Measurements from ENCODE around the gene LTO1.

The LTO1 gene

DNA sequence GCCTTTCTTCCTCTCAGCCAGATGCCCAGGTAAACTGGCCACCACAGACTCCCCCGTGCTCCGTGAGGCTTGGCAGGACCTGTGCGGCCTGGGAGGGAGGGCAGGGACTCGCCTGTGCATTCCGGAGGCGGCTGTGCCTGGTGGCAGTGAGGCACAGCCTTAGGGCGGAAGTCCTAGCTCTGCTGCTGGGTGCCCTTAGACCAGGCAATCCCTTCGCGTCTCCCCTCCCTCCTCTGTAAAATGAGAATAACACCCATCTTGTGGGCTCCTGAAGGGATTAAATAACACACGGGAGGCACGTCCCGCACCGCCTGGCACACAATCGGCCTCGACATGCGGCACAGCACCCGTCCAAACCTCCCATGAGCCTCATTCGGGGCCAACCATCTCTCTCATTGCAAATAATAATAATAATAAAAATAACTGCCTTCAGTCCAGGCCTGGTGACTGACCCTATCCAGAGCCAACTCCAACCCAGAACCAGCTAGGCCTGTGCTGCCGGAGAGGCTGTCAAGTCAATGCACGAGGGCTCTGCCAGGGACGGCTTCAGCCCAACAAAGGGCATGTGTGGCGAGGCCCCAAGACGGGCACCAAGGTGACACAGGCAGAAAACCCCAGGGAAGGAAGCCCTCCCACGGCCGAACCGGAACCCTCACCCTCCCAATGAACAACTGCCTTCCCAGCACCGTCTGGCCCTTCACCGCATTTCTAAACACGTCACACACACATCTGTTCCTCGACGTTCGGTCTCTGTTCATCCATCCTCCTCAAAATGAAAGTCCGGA, 8.2 kb downstream of the LTO1 start:
- Histone ChIP-seq H3K4me3 (ENCODE audit: insufficient read length, low read depth) (no peak overlapping the region), H3K9ac (ENCODE audit: insufficient read length, low read depth) (no peak overlapping the region), H3K36me3 (ENCODE audit: insufficient read depth, insufficient read length, low read length) (peaks cover 87% of the 10 kb centered on the region), H3K27me3 (ENCODE audit: insufficient read depth, insufficient read length) (no peaks in the 10 kb centered on the region), H3K9me3 (ENCODE audit: insufficient read depth, low read length) (no peaks in the 10 kb centered on the region), H3K4me1 (ENCODE audit: insufficient read depth, insufficient read length) (peaks cover 8% of the 10 kb centered on the region)
- TF ChIP-seq YY1 (IDR thresholded peaks at IDR 0.05; ENCODE audit: insufficient read depth, insufficient read length) (no peak), SUZ12 (IDR thresholded peaks at IDR 0.05; ENCODE audit: extremely low read depth, insufficient read depth, insufficient read length) (no peak), ZNF274 (IDR thresholded peaks at IDR 0.05; ENCODE audit: low read depth, low read length) (no peak)
- DNase-seq (ENCODE audit: low read depth, low spot score), result no peak

DNA sequence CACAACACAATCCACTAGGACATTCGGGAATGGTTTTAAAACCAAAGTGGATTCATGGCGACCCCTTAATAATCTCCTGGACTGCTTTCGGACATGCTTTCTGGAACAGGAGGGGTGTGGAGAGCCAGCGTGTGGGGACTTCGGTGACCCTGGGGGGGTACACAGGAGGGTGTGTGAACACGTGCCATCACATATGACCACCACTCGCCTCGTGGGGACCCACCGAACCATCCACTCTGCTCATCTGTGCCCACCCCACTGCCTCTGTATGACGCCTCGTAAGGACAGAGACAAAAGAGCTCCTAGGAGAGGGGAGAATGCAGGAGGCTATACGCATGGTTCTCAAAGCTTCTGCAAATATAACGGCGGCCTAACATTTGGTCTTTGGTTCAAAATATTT, 8.9 kb downstream of the LTO1 start:
- DNase-seq (ENCODE audit: low read depth, low spot score), result no peak
- no peaks in the 10 kb centered on the region for H3K9me3 ChIP-seq (ENCODE audit: insufficient read depth, low read length)
- H3K27me3 ChIP-seq (ENCODE audit: insufficient read depth, insufficient read length), result no peaks in the 10 kb centered on the region
- H3K36me3 ChIP-seq (ENCODE audit: insufficient read depth, insufficient read length, low read length), result peaks cover 83% of the 10 kb centered on the region
- H3K4me1 ChIP-seq (ENCODE audit: insufficient read depth, insufficient read length), result peaks cover 8% of the 10 kb centered on the region
- H3K9ac ChIP-seq (ENCODE audit: insufficient read length, low read depth), result no peak overlapping the region
- H3K4me3 ChIP-seq (ENCODE audit: insufficient read length, low read depth), result no peak overlapping the region
- TF ChIP-seq SUZ12 (IDR thresholded peaks at IDR 0.05; ENCODE audit: extremely low read depth, insufficient read depth, insufficient read length), result no peak
- TF ChIP-seq YY1 (IDR thresholded peaks at IDR 0.05; ENCODE audit: insufficient read depth, insufficient read length), result no peak

DNA sequence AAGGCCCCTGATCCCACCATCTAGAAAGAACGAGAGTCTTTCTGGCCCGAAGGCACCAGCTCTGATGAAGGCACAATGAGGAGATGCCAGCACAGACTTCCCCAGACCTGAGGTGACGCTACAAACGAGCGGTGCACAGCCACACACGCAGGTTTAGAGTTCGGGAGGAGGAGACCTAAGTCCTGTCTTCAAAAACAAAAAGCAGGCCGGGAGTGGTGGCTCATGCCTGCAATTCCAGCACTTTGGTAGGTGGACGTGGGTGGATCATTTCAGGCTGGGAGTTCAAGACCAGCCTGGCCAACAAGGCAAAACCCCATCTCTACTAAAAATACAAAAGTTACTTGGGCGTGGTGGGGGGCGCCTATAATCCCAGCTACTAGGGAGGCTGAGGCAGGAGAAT, 9.5 kb downstream of the LTO1 start:
- no peaks in the 10 kb centered on the region for H3K9me3 ChIP-seq (ENCODE audit: insufficient read depth, low read length)
- DNase-seq (ENCODE audit: low read depth, low spot score), result no peak
- H3K4me1 ChIP-seq (ENCODE audit: insufficient read depth, insufficient read length), result peaks cover 10% of the 10 kb centered on the region
- no peak for TF ChIP-seq ZNF274 (IDR thresholded peaks at IDR 0.05; ENCODE audit: low read depth, low read length)
- TF ChIP-seq SUZ12 (IDR thresholded peaks at IDR 0.05; ENCODE audit: extremely low read depth, insufficient read depth, insufficient read length), result no peak
- TF ChIP-seq YY1 (IDR thresholded peaks at IDR 0.05; ENCODE audit: insufficient read depth, insufficient read length), result no peak
- no peak overlapping the region for H3K4me3 ChIP-seq (ENCODE audit: insufficient read length, low read depth)
- no peak overlapping the region for H3K9ac ChIP-seq (ENCODE audit: insufficient read length, low read depth)
- H3K27me3 ChIP-seq (ENCODE audit: insufficient read depth, insufficient read length), result no peaks in the 10 kb centered on the region
- peaks cover 83% of the 10 kb centered on the region for H3K36me3 ChIP-seq (ENCODE audit: insufficient read depth, insufficient read length, low read length)

DNA sequence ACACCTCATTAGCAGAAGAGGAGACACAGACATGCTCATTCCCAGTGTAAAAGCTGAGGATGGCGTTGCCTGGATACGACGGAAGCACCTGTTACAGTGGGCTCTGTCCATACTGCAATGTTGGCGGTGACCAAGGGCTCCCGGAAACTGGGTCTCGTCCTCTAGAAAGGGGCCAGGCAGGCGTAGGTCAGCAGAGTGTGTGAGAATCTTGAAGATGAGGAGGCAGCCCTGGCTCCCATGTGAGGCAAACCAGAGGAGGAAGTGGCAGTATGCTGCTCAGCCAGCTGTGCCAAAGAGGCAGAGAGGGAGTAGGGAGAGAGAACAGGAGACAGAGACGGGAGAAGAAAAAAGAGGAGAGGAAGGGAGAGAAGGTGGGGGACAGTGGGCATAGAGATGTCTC, 10.3 kb downstream of the LTO1 start:
- no peaks in the 10 kb centered on the region for H3K9me3 ChIP-seq (ENCODE audit: insufficient read depth, low read length)
- no peak overlapping the region for H3K9ac ChIP-seq (ENCODE audit: insufficient read length, low read depth)
- no peak for DNase-seq (ENCODE audit: low read depth, low spot score)

DNA sequence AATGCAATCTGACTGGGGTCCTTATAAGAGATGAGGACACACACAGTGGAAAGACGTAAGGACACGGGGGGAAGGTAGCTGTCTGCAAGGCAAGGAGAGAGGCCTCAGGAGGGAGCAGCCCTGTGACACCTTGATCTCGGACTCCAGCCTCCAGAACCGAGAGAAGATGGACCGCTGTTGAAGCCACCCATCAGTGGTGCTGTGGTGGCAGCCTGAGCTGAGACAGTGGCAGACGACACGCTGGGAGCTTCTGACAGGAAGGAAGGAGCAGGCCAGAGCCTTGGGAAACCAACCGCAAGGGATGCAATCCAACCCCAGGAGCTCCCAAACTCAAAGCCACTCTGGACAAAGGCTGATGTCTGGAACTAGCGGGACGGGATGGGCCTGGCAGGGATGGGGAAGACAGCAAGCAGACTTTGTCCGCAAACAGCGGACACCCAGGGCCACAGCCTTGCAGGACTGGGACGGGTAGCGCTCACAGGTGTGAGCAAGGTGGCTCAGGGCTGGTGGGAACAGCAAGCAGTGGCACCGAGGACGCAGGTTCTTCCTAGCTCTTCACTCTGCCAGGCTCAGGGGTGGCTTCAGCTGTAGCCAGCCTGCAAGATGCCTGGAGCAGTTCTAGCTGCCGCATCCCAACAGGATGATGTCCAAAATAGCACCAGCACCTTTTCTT, 10.9 kb downstream of the LTO1 start:
- Histone ChIP-seq H3K27me3 (ENCODE audit: insufficient read depth, insufficient read length) (no peaks in the 10 kb centered on the region), H3K36me3 (ENCODE audit: insufficient read depth, insufficient read length, low read length) (peaks cover 69% of the 10 kb centered on the region), H3K4me3 (ENCODE audit: insufficient read length, low read depth) (no peak overlapping the region), H3K9me3 (ENCODE audit: insufficient read depth, low read length) (no peaks in the 10 kb centered on the region), H3K9ac (ENCODE audit: insufficient read length, low read depth) (no peak overlapping the region), H3K4me1 (ENCODE audit: insufficient read depth, insufficient read length) (peaks cover 9% of the 10 kb centered on the region)
- no peak for TF ChIP-seq SUZ12 (IDR thresholded peaks at IDR 0.05; ENCODE audit: extremely low read depth, insufficient read depth, insufficient read length)
- TF ChIP-seq YY1 (IDR thresholded peaks at IDR 0.05; ENCODE audit: insufficient read depth, insufficient read length), result no peak
- no peak for TF ChIP-seq ZNF274 (IDR thresholded peaks at IDR 0.05; ENCODE audit: low read depth, low read length)
- no peak for DNase-seq (ENCODE audit: low read depth, low spot score)

More for the DNA sequence above, 10.3 kb downstream of the LTO1 start:
- H3K4me1 ChIP-seq (ENCODE audit: insufficient read depth, insufficient read length), result peaks cover 8% of the 10 kb centered on the region
- H3K36me3 ChIP-seq (ENCODE audit: insufficient read depth, insufficient read length, low read length), result peaks cover 76% of the 10 kb centered on the region
- H3K27me3 ChIP-seq (ENCODE audit: insufficient read depth, insufficient read length), result no peaks in the 10 kb centered on the region
- no peak for TF ChIP-seq SUZ12 (IDR thresholded peaks at IDR 0.05; ENCODE audit: extremely low read depth, insufficient read depth, insufficient read length)
- no peak for TF ChIP-seq YY1 (IDR thresholded peaks at IDR 0.05; ENCODE audit: insufficient read depth, insufficient read length)
- no peak for TF ChIP-seq ZNF274 (IDR thresholded peaks at IDR 0.05; ENCODE audit: low read depth, low read length)
- no peak overlapping the region for H3K4me3 ChIP-seq (ENCODE audit: insufficient read length, low read depth)

DNA sequence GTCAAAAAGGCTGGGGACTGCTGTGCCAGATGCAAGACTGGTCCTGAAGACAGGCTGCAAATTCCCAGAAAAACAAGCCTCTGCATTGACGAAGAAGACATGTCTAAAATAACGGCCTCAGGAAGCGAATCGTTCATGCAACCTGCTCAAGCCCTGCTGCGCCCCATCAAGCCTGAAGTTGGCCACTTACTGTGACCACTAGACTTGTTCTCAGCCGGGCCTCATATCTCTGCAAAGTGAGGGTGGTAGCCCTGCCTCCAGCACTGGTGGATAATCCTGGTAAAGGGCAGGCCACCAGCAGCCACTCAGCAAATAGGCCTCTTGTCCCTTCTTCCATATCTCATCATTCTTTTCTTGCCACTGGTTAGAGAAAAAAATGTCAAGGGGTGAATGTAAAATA, 11.8 kb downstream of the LTO1 start:
- Histone ChIP-seq H3K36me3 (ENCODE audit: insufficient read depth, insufficient read length, low read length) (peaks cover 63% of the 10 kb centered on the region), H3K27me3 (ENCODE audit: insufficient read depth, insufficient read length) (no peaks in the 10 kb centered on the region), H3K9me3 (ENCODE audit: insufficient read depth, low read length) (no peaks in the 10 kb centered on the region), H3K4me1 (ENCODE audit: insufficient read depth, insufficient read length) (peaks cover 17% of the 10 kb centered on the region), H3K4me3 (ENCODE audit: insufficient read length, low read depth) (no peak overlapping the region), H3K9ac (ENCODE audit: insufficient read length, low read depth) (no peak overlapping the region)
- DNase-seq (ENCODE audit: low read depth, low spot score), result no peak
- TF ChIP-seq YY1 (IDR thresholded peaks at IDR 0.05; ENCODE audit: insufficient read depth, insufficient read length) (no peak), ZNF274 (IDR thresholded peaks at IDR 0.05; ENCODE audit: low read depth, low read length) (no peak), SUZ12 (IDR thresholded peaks at IDR 0.05; ENCODE audit: extremely low read depth, insufficient read depth, insufficient read length) (no peak)

DNA sequence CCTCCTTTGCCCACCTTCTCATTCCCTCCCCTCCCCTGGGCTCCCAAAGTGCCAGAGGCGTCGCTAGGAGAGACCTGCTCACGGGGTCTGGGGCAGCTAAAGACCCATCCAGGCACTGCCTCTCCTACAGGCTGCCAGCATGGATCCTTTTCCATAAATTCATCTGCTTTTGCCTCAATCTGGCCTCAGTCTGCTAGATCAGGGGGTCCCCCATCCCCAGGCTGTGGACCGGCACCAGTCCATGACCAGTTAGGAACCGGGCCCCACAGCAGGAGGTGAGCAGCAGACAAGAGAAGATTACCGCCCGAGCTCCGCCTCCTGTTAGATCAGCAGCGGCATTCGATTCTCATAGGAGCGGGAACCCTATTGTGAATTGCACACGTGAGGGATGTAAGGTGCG, 12.3 kb downstream of the LTO1 start:
- Histone ChIP-seq H3K4me3 (ENCODE audit: insufficient read length, low read depth) (no peak overlapping the region), H3K9me3 (ENCODE audit: insufficient read depth, low read length) (no peaks in the 10 kb centered on the region), H3K9ac (ENCODE audit: insufficient read length, low read depth) (no peak overlapping the region), H3K27me3 (ENCODE audit: insufficient read depth, insufficient read length) (no peaks in the 10 kb centered on the region), H3K36me3 (ENCODE audit: insufficient read depth, insufficient read length, low read length) (peaks cover 58% of the 10 kb centered on the region), H3K4me1 (ENCODE audit: insufficient read depth, insufficient read length) (peaks cover 17% of the 10 kb centered on the region)
- DNase-seq (ENCODE audit: low read depth, low spot score), result no peak
- TF ChIP-seq YY1 (IDR thresholded peaks at IDR 0.05; ENCODE audit: insufficient read depth, insufficient read length) (no peak), SUZ12 (IDR thresholded peaks at IDR 0.05; ENCODE audit: extremely low read depth, insufficient read depth, insufficient read length) (no peak), ZNF274 (IDR thresholded peaks at IDR 0.05; ENCODE audit: low read depth, low read length) (no peak)
